Chondrocyte (in vitro differentiated cells): ENCODE measurements around the gene RAB44. TPM values are rescaled to one million over a fixed set of nuclear protein-coding genes. Genes with fewer than 3 reads are reported as not detected.

ENCODE experiments used
- DNase-seq: peaks from one replicate; pipeline ENCODE4 v3.0.0; 2021; ENCODE audit warnings: mixed read lengths, low spot score
- H3K27ac Mint-ChIP-seq: one replicate; pipeline ENCODE4 v1.8.0; 2021; ENCODE audit warnings: mild to moderate bottlenecking, moderate library complexity, mixed read lengths; ENCODE audit not compliant: unreplicated experiment
- H3K27me3 Mint-ChIP-seq: 2 replicates; pipeline ENCODE4 v1.8.0; 2021; ENCODE audit warnings: low read depth, mixed read lengths
- H3K36me3 Mint-ChIP-seq: 2 replicates; pipeline ENCODE4 v1.8.0; 2021; ENCODE audit warnings: low read depth, mixed read lengths
- H3K4me1 Mint-ChIP-seq: 2 replicates; pipeline ENCODE4 v1.8.0; 2021; ENCODE audit warnings: low read depth, mild to moderate bottlenecking, mixed read lengths
- H3K4me3 Mint-ChIP-seq: one replicate; pipeline ENCODE4 v1.8.0; 2021; ENCODE audit warnings: mild to moderate bottlenecking, moderate library complexity, mixed read lengths; ENCODE audit not compliant: unreplicated experiment
- H3K9me3 Mint-ChIP-seq: 2 replicates; pipeline ENCODE4 v1.8.0; 2021; ENCODE audit warnings: low read depth, mixed read lengths
- CTCF ChIP-seq: fragments of 200-600 bp; sonication (generic); IDR thresholded peaks from 2 replicates; pipeline ENCODE4 v1.5.0; 2021; ENCODE audit warnings: antibody characterized with exemption, mild to moderate bottlenecking, moderate library complexity
- total RNA-seq: library from RNA; stranded (reverse); gene quantifications from 3 replicates; pipeline ENCODE4 v1.2.1, GENCODE V29; 2021

The RAB44 gene
- total RNA-seq, 1 donor from 2014 or later = not detected

GRCh38 chr6:36754582-36755434, 57.2 kb downstream of the RAB44 start:
- Mint-ChIP-seq H3K4me1 (no peaks in the 10 kb centered on the region), H3K4me3 (no peak overlapping the region), H3K27ac (no peak overlapping the region), H3K27me3 (no peaks in the 10 kb centered on the region), H3K9me3 (peaks cover 7% of the 10 kb centered on the region), H3K36me3 (no peaks in the 10 kb centered on the region)
- TF ChIP-seq CTCF = no peak
- DNase-seq = no peak

GRCh38 chr6:36755435-36756348, 58.1 kb downstream of the RAB44 start:
- no peaks in the 10 kb centered on the region for H3K27me3 Mint-ChIP-seq
- no peak overlapping the region for H3K4me3 Mint-ChIP-seq
- H3K4me1 Mint-ChIP-seq = no peaks in the 10 kb centered on the region
- DNase-seq = no peak
- H3K27ac Mint-ChIP-seq = no peak overlapping the region
- no peaks in the 10 kb centered on the region for H3K36me3 Mint-ChIP-seq
- peaks cover under 1% of the 10 kb centered on the region for H3K9me3 Mint-ChIP-seq
- TF ChIP-seq CTCF = no peak

GRCh38 chr6:36756786-36757185, 59.2 kb downstream of the RAB44 start:
- Mint-ChIP-seq H3K27ac (no peak overlapping the region), H3K36me3 (no peaks in the 10 kb centered on the region), H3K27me3 (no peaks in the 10 kb centered on the region), H3K4me1 (no peaks in the 10 kb centered on the region), H3K4me3 (no peak overlapping the region), H3K9me3 (no peaks in the 10 kb centered on the region)
- no peak for DNase-seq
- TF ChIP-seq CTCF = no peak

- no peaks in the 10 kb centered on the region for H3K27me3 Mint-ChIP-seq
- no peaks in the 10 kb centered on the region for H3K9me3 Mint-ChIP-seq
- H3K4me3 Mint-ChIP-seq = no peak overlapping the region
- H3K36me3 Mint-ChIP-seq = no peaks in the 10 kb centered on the region
- H3K27ac Mint-ChIP-seq = no peak overlapping the region
- DNase-seq = no peak
- no peak for TF ChIP-seq CTCF
- H3K4me1 Mint-ChIP-seq = no peaks in the 10 kb centered on the region
These were observed 59.6 kb downstream of the RAB44 start for GRCh38 chr6:36757206-36757605.

- no peaks in the 10 kb centered on the region for H3K27me3 Mint-ChIP-seq
- H3K4me1 Mint-ChIP-seq = no peaks in the 10 kb centered on the region
- no peak overlapping the region for H3K27ac Mint-ChIP-seq
- H3K36me3 Mint-ChIP-seq = no peaks in the 10 kb centered on the region
- DNase-seq = no peak
- no peak for TF ChIP-seq CTCF
- H3K4me3 Mint-ChIP-seq = no peak overlapping the region
- H3K9me3 Mint-ChIP-seq = no peaks in the 10 kb centered on the region
These were observed 60.4 kb downstream of the RAB44 start for GRCh38 chr6:36757943-36758508.
